HAP-1 (cell line): ENCODE data around the gene RALGDS.

ENCODE experiments used
- DNase-seq, 2 experiments: peaks; one replicate each; pipeline ENCODE4 v3.0.0-alpha.2; 2016 to 2020; ENCODE audit warnings: low spot score in 2 of 2
- H3K27me3 ChIP-seq: fragments of 250-450 bp; sonication (Bioruptor Pico); 2 replicates; pipeline ENCODE4 v1.5.1; 2020; ENCODE audit warnings: low read depth, mild to moderate bottlenecking, moderate library complexity
- H3K36me3 ChIP-seq: fragments of 250-450 bp; sonication (Bioruptor Pico); replicated peaks from 2 replicates; pipeline ENCODE4 v1.5.1; 2020; ENCODE audit warnings: mild to moderate bottlenecking
- H3K4me1 ChIP-seq: fragments of 250-450 bp; sonication (Bioruptor Pico); 2 replicates; pipeline ENCODE4 v1.5.1; 2020; ENCODE audit warnings: mild to moderate bottlenecking
- H3K4me3 ChIP-seq: fragments of 250-450 bp; sonication (Bioruptor Pico); 2 replicates; pipeline ENCODE4 v1.5.1; 2020; ENCODE audit warnings: mild to moderate bottlenecking, moderate library complexity
- H3K9me3 ChIP-seq: fragments of 250-450 bp; sonication (Bioruptor Pico); 2 replicates; pipeline ENCODE4 v1.5.1; 2020; ENCODE audit warnings: mild to moderate bottlenecking, moderate library complexity
- in situ Hi-C: fragments of 300-500 bp; cut with MboI; formaldehyde crosslinking; loops from 3 replicates; pipeline ENCODE4 v1.14.3; 2020; ENCODE audit warnings: low sequenced_read_pairs, inconsistent platforms, mixed read lengths

RALGDS gene

GRCh38 chr9:133135146-133135745 is 14.2 kb upstream of the RALGDS start:
- Histone ChIP-seq H3K27me3 (no peaks in the 10 kb centered on the region), H3K4me3 (no peak overlapping the region), H3K9me3 (no peaks in the 10 kb centered on the region), H3K36me3 (no peaks in the 10 kb centered on the region), H3K4me1 (no peaks in the 10 kb centered on the region)
- in situ Hi-C loops: no loop called here
- no peak for DNase-seq

GRCh38 chr9:133134388-133135145 is 13.5 kb upstream of the RALGDS start:
- Histone ChIP-seq H3K4me1 (no peaks in the 10 kb centered on the region), H3K4me3 (no peak overlapping the region), H3K9me3 (no peaks in the 10 kb centered on the region), H3K36me3 (no peaks in the 10 kb centered on the region), H3K27me3 (no peaks in the 10 kb centered on the region)
- no peak for DNase-seq
- in situ Hi-C loops: no loop called here

DNA sequence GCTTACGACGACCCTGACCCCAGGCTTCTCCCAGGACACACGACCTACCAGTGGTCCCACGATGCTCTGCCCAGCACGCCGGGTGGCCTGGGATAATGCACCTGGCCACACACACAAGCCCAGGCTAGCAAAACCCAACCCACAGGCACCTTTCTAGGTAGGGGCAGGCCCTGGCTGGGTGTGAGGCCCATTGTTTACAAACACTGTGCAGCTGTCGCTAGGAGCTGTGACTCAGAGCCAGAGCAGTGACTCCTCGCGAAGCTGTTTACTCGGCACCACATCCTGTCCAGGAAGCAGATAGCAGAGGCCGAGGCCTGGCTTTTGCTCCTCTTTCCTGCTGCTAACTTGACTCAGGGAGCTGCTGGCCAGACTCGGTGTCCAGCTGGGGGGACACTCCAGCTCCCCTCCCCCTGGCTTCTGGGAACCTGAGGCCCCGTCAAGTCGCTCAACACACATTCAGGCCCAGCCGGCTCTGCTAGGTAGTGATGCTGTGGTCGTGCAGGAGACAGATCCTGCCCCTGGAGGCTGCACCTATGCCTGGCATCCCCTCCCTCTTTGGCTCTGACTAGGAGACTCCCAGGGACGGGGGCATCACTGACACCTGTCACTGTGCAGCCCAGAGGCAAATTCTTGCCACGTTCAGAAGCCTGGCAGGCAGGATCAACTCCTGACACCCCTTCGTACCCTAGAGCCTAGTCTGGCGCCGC is 12.8 kb upstream of the RALGDS start:
- H3K4me1 ChIP-seq: no peaks in the 10 kb centered on the region
- H3K27me3 ChIP-seq: no peaks in the 10 kb centered on the region
- in situ Hi-C loops: no loop called here
- no peak for DNase-seq
- no peaks in the 10 kb centered on the region for H3K9me3 ChIP-seq
- no peak overlapping the region for H3K4me3 ChIP-seq
- no peaks in the 10 kb centered on the region for H3K36me3 ChIP-seq

DNA sequence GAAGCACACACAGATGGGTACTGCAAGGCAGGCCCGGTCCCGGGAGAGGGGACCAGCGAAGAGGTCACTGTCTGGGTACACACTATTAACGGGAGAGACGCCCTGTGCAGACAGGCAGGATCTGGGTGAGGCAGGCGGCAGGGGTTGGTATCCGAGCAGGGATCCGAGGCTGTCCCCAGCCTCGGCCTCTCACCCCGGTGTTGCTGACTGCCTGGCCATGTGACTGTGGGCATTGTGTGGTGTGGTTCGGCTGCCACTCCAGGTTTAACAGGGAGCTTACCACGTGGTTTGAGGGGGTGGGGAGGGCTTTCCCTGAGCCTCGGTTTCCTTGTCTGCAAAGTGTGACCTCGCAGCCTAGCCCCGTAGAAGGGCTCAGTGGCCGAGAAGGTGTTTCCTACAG is 11.1 kb upstream of the RALGDS start:
- no peaks in the 10 kb centered on the region for H3K36me3 ChIP-seq
- DNase-seq: no peak
- no peaks in the 10 kb centered on the region for H3K27me3 ChIP-seq
- H3K9me3 ChIP-seq: no peaks in the 10 kb centered on the region
- no peaks in the 10 kb centered on the region for H3K4me1 ChIP-seq
- in situ Hi-C loops: no loop called here
- H3K4me3 ChIP-seq: no peak overlapping the region

DNA sequence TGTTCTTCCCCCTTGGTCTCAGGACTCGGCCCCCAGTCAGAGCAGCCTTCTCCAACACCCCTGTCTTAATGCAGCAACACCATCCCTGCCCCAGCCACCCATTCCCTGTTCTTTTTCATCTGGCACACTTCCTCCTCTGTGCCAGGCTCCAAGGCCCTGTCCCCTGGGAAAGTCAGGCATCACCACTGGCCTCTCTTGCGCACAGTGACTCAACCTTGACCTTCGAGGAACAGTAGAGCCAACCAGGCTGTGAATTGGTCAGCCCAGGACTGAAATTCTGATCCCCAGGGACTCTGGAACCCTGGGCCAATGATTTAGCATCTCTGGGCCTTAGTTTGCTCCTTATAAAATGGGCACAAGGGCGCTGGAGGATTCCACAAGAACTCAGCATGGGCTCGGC is 10.5 kb upstream of the RALGDS start:
- H3K36me3 ChIP-seq: no peaks in the 10 kb centered on the region
- no peaks in the 10 kb centered on the region for H3K4me1 ChIP-seq
- in situ Hi-C loops: no loop called here
- no peaks in the 10 kb centered on the region for H3K9me3 ChIP-seq
- no peaks in the 10 kb centered on the region for H3K27me3 ChIP-seq
- no peak overlapping the region for H3K4me3 ChIP-seq
- DNase-seq: no peak

GRCh38 chr9:133130685-133131244 is 9.7 kb upstream of the RALGDS start:
- Histone ChIP-seq H3K9me3 (no peaks in the 10 kb centered on the region), H3K4me1 (no peaks in the 10 kb centered on the region), H3K36me3 (no peaks in the 10 kb centered on the region), H3K4me3 (no peak overlapping the region), H3K27me3 (no peaks in the 10 kb centered on the region)
- in situ Hi-C loops: no loop called here
- no peak for DNase-seq

DNA sequence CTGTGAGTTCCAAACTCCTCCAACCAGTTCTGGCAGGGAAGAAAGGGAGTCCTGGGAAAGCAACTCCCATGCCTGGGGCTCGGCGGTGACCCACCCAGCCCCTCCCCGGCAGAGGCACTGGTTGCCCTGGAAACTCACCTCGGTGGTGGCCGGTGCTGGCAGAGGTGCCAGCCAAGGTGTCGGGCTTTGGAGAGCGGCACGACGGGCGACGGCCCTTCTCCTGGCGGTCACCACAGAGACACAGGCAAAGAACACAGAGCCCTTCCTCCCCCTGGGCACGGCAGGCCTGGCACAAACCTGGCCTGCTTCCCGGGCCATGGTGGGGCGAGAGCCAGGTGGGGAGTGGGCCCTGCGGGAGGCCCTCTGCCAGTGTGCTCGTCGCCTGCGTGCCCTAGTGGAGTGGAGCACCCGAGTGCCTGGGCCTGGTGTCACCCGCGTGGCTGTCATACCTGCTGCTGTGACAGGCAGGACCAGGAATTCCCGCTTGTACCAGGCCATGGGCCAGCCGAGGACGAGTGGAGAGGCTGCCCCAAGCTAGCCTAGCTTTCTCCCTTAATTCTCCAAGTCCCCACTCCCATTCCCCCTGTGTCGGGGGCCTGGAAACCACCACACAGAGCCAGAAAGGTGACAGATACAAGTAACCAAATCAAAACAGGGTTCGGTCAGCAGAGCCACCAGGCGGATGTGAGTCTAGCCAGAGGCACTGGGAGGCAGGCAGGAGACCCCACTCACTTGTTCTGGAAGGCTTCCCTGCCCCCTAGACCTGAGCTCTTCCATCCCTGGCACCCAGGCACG is 8.2 kb upstream of the RALGDS start:
- in situ Hi-C loops: no loop called here
- Histone ChIP-seq H3K27me3 (no peaks in the 10 kb centered on the region), H3K9me3 (no peaks in the 10 kb centered on the region), H3K4me1 (no peaks in the 10 kb centered on the region), H3K36me3 (no peaks in the 10 kb centered on the region; the same call in 1 of the 2 replicates), H3K4me3 (no peak overlapping the region)
- no peak for DNase-seq

GRCh38 chr9:133128152-133128551 is 7.1 kb upstream of the RALGDS start:
- Histone ChIP-seq H3K9me3 (no peaks in the 10 kb centered on the region), H3K36me3 (no peaks in the 10 kb centered on the region; the same call in 1 of the 2 replicates), H3K4me3 (no peak overlapping the region), H3K4me1 (no peaks in the 10 kb centered on the region), H3K27me3 (no peaks in the 10 kb centered on the region)
- no peak for DNase-seq
- in situ Hi-C loops: no loop called here

GRCh38 chr9:133127340-133127981 is 6.4 kb upstream of the RALGDS start:
- Histone ChIP-seq H3K36me3 (no peaks in the 10 kb centered on the region; the same call in 1 of the 2 replicates), H3K4me3 (no peak overlapping the region), H3K4me1 (no peaks in the 10 kb centered on the region), H3K9me3 (no peaks in the 10 kb centered on the region), H3K27me3 (no peaks in the 10 kb centered on the region)
- no peak for DNase-seq
- in situ Hi-C loops: no loop called here

- in situ Hi-C loops: no loop called here
- no peaks in the 10 kb centered on the region for H3K4me1 ChIP-seq
- H3K27me3 ChIP-seq: no peaks in the 10 kb centered on the region
- no peaks in the 10 kb centered on the region for H3K9me3 ChIP-seq
- no peak overlapping the region for H3K4me3 ChIP-seq
- no peaks in the 10 kb centered on the region; the same call in 1 of the 2 replicates for H3K36me3 ChIP-seq
- DNase-seq: no peak
These were observed 5.8 kb upstream of the RALGDS start for GRCh38 chr9:133126697-133127339.

DNA sequence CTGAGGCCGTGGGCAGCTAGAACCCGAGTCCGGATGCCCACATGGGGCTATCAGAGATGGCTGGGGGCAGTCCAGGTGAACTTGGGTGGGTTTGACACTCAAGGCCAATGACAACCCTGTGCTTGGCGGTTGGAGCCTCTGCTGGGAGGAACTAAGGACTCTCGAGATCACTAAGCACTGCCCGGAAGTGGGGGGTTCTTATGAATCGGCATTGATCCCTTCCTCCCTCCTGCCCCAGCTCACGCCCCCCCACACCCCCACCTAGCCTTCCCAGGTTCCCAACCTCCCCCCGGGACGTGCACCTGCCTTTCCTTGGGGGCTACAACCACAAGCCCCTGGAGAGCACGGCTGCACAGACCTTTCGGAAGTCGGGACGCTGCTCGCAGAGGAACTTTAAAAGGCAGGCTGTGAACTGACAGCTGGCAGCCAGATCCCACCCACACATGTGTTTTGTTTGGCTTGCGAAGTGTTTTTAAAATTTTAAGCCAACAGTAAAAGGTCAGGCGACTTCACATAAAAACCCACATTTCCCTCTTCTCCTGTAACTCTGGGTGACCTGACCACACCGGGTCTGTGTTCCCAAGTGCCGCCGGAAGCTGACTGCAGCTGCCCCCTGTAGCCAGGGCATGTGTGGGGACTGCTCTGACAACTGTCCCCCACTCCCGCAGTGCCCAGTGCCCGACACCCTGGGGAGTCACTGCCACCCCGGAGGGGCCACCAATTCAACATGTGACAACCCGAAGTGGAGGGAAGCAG is 5.1 kb upstream of the RALGDS start:
- Histone ChIP-seq H3K27me3 (no peaks in the 10 kb centered on the region), H3K9me3 (no peaks in the 10 kb centered on the region), H3K4me3 (no peak overlapping the region), H3K36me3 (no peaks in the 10 kb centered on the region; the same call in 1 of the 2 replicates), H3K4me1 (no peaks in the 10 kb centered on the region)
- in situ Hi-C loops: no loop called here
- no peak for DNase-seq

DNA sequence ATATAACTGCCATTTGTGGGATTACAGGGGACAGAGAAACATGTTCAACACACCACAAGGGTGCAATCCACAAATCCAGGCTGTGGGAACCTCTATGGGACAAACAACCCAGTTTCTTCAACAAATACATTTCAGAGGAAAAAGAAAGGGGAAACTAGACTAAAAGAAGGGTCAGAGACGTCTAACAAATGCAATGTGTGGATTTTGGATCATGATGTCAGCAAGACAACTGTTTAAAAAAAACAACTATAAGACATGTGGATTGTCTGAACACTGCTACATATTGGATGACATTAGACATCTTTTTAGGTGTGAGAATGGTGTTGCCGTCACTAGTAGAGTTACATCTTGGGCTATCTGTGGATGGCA is 3.9 kb upstream of the RALGDS start:
- in situ Hi-C loops: no loop called here
- Histone ChIP-seq H3K27me3 (no peaks in the 10 kb centered on the region), H3K9me3 (no peaks in the 10 kb centered on the region), H3K4me1 (no peaks in the 10 kb centered on the region), H3K4me3 (no peak overlapping the region), H3K36me3 (no peaks in the 10 kb centered on the region; the same call in 1 of the 2 replicates)
- no peak for DNase-seq
